HG02885 (cell line): ENCODE measurements around the gene EFEMP2.

Experiments used
- ATAC-seq: cut with Tn5 transposase; IDR thresholded peaks from one replicate; pipeline ENCODE4 v1.9.1; 2021; ENCODE audit warnings: mild to moderate bottlenecking; ENCODE audit not compliant: unreplicated experiment, poor library complexity

Gene EFEMP2

DNA sequence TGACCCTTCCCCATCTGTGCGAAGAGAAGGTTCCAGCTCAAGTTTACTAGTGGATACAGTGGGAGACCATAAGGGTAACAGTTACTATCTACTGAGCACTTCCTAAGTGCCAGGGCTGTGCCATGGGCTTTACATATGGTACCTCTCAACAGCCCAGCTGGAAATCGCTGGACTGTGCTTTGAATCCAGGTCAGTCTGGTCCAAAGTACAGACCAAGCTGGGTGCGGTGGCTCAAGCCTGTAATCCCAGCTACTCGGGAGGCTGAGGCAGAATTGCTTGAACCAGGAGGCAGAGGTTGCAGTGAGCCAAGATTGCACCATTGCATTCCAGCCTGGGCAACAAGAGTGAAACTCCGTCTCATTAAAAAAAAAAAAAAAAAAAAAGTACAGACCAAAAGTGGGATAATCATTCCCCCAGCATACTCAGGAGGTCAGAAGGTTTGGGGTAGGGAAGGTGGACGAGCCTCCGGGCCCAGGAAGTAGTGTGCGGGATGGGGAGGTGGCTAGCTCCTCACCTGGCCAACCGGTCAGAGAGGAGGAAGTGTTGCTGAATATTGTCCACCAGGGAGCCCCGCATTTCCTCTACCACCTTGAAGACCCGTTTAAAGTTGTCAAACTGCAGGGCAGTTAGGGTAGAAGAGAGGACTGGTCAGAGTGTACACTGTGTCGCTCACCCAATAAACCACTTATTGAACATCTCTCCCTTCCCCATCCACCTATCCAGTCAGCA lies 13.4 kb upstream of the EFEMP2 start:
- ATAC-seq: no peak

GRCh38 chr11:65885231-65885630 lies 12.6 kb upstream of the EFEMP2 start:
- ATAC-seq: no peak

DNA sequence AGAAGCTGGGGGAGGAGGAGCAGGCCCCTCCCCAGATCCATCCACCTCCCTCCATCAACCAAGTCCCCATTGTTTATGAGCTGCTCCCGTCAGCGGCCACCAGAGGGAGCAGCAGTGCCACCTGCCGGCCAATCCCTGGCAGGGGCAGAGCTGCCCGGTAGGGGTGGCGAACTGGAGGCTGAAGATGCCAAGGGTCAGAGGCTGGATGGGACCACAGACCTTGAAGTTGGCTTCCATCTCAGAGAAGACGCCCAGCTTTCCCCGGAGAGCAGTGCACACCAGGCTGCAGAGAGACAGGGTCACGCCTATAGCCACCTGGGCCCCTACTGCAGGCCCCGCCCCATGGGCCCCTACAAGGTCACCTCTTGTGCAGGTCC lies 12.1 kb upstream of the EFEMP2 start:
- ATAC-seq: no peak

DNA sequence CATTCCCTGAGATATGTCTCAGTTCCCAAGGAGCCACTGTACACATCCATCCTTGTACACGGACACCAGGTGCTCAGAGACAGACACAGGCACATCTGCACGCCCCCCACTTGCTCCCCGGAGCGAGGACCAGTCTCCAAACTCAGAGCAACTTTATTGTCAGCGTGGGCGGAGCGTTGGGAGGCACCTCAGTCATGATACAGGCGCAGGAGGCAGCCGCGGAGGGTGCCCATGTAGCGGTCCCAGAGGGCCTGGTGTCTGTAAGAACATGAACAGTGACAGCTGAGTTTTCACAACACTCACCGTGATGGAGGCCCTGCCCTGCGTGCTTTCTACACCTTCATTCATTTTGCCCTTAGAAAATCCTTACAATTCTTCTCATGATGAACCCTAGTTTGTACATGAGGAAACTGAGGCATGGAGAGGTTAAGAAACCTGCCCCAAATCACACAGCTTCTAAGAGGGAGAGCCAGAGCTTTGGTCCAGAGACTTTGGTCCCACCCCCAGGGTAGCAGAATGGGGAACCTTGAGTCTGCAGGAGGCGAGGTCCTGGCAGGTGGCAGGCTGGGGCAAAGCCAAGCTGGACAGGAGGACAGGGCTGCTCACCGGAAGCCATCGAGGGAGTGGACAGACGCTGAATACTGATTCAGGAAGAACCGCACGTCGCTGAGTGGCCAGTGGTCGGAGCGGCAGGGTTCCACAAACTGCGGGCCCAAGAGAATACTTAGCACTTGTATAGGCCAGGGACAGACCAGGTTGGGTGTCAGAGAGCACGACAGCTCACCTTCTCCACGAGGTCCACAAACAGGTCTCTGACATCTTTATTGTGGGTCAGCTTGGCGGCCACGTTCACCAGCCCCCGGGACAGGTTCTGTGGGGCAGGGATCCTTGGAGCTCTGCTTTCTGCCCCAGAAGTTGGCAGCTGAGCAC lies 11.5 kb upstream of the EFEMP2 start:
- no peak for ATAC-seq

DNA sequence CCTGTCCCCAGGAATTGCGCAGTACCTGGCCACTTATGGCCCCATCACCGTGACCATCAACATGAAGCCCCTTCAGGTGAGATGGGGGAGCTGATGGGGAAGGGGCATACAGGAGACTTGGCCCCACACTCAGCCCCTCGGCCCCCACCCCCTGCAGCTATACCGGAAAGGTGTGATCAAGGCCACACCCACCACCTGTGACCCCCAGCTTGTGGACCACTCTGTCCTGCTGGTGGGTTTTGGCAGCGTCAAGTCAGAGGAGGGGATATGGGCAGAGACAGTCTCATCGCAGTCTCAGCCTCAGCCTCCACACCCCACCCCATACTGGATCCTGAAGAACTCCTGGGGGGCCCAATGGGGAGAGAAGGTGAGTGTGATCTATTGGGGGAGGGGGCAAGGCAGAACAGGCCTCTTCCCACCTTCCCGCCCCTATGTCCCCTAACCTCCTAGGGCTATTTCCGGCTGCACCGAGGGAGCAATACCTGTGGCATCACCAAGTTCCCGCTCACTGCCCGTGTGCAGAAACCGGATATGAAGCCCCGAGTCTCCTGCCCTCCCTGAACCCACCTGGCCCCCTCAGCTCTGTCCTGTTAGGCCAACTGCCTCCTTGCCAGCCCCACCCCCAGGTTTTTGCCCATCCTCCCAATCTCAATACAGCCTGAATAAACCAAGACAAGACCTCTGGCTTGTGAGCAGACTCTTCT lies 10.6 kb upstream of the EFEMP2 start:
- ATAC-seq: no peak

GRCh38 chr11:65882120-65883057 lies 9.8 kb upstream of the EFEMP2 start:
- ATAC-seq: no peak

GRCh38 chr11:65880844-65881421 lies 8.3 kb upstream of the EFEMP2 start:
- ATAC-seq: no peak

DNA sequence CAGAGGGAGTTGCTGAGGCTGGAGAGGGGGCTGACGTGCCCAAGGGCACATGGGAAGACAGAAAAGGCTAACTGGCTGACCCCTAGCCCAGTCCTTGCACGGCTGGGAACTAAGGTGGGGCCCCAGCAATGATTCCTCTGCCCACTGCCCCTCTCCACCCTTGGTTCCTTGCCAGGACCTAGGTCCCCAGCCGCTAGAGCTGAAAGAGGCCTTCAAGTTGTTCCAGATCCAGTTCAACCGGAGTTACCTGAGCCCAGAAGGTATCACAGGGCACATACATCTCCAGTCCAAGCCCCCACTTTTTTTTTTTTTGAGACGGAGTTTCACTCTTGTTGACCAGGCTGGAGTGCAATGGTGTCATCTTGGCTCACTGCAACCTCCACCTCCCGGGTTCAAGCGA lies 7.4 kb upstream of the EFEMP2 start:
- ATAC-seq: no peak

DNA sequence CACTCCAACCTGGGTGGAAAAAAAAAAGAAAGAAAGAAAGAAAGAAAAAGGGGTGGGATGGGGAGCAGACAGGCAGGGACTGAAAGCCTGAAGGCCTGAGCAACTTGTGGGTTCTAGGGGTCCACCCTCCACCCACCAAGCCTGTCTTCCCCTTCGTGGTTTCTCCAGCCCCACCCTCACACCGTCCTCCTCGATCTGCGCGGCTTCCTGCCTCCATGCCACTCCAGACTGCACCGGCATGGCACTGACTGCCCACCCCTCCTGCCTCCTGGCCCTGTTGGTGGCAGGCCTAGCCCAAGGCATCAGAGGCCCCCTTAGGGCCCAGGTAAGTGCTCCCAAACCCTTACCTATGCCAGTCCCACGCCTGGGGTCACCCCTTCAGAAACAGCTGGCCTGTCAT lies 7.0 kb upstream of the EFEMP2 start, which contains the start of gene CTSW:
CTSW (plus strand) TSS at position 221 of the 400 bp plus-strand sequence; CDS start at position 239, 18 bp downstream.
- no peak for ATAC-seq

DNA sequence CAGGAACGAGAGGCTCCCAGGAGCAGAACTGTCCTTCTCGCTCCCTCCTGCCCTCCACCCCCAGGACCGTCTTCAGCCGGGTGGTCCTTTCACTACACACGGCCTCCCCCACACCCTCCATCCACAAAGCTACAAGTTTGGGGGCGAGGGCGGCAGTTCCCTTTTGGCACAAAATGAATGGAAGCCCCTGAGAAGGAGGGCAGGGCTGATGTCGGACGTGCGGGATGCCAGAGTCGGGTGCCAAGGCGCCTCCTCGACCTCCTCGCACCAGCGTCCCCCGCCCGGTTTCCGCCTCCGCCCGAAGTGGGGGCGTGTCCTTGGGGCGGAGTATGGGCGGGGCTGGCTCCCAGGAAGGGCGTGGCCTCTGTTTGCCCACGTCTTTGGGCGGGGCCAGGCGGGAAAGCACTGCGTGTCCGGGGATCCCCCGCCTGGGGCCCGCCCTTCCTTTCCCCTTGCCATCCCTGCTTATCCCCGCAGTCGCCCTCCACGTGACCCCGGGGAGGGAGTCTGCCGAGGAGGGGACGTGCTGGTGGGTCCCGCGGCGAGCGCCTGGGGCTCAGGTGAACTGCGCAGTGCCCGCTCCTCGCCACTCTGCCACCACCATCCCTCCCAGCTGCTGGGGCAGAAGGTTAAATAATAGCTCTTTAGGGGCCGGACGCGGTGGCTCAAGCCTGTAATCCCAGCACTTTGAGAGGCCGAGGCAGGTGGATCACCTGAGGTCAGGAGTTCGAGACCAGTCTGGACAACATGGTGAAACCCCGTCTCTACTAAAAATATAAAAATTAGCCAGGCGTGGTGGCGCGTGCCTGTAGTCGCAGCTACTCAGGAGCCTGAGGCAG lies 937 bp upstream of the EFEMP2 start:
- peak; percentile 84 for ATAC-seq

GRCh38 chr11:65871811-65872548 lies 620 bp downstream of the EFEMP2 start:
- ATAC-seq: no peak

DNA sequence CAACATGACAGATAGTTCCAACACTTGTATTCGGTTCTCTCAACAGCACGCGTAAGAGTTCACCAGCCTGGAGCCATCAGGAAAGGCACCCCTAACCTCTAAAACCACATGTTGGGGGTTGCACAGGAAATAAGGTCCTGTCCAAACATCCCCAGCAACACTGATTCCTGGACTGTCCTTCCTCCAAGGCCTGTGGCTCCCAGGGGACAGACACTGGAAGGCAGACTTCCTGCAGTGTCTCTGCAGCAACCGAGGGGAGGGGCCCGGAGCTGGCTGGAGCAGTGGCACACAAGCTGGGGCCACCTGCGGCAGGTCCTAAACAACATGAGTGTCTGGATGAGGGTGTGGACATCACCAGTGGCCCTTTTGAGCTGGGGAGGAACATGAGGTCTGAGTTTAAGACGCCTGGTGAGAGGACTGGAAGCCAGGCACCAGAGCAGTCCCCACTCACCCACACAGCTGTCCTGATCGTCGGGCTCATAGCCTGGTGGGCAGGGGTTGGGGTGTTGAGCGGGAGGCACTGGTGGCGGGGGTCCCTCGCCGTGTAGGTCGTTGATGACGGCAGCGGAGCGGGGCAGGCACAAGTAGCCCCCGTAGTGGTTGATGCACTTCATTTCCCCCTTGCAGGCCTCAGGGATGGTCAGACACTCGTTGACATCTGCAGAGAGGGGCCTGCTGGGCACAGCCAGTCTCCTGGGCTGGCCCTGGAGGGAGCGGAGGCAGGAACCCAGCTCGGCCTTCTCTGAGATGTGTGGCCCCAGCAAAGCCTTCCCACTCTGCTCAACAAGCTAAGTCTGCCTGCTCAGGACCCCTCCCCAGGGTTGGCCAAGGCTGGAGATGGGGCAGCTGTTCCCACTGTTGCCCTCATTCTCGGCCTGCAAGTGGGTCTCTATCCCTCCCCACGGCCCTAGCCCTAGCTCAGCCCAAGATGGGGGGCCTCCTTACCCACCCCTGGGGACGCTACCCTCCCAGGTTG lies 1.6 kb downstream of the EFEMP2 start:
- ATAC-seq: no peak

DNA sequence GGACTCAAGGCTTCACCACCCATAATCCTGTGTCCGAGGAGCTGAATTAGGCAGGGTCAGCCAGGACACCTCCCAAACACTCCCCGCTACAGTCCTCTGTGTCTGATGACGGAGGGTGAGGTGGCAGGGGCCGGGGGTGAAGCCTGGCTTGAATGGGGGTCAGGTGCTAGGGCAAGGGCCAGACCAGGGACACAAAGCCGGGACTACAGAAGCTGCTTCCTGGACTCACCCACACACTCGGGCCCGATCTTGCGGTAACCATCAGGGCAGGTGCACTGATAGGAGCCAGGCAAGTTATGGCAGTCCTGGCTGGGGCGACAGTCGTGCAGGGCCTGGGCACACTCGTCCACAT lies 2.3 kb downstream of the EFEMP2 start:
- no peak for ATAC-seq

GRCh38 chr11:65869643-65870306 lies 2.8 kb downstream of the EFEMP2 start:
- no peak for ATAC-seq

- no peak for ATAC-seq
Measured at GRCh38 chr11:65868907-65869306, 3.7 kb downstream of the EFEMP2 start.

DNA sequence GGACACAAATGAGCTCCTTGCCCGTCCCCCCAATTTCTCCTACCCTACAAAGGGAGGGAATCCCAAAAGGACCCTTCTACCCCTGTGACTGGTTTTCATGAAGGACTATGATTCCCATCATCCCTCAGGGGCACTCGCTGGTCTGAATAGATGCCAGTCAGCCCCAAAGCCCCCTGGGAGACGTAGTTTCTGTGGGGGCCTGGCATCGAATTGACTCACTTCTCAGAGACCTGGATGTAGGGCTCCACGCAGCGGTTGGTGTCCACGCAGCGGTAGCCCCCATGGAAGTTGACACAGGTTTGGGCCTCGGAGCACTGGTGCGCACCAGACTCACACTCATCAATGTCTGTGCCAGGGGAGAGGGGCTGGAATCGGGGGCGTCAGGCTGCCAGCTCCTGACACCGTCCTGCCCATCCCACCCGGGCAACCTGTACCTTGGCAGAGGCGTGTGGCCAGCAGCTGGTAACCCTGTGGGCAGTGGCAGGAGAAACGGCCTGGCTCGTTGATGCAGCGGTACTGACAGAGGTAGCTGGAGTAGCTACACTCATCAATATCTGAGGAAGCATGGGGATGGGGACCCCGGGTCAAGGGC lies 4.4 kb downstream of the EFEMP2 start:
- no peak for ATAC-seq
